Motor neuron (in vitro differentiated cells): ENCODE data around the gene CFAP97D1. TPM values are rescaled to one million over a fixed set of nuclear protein-coding genes. Genes with fewer than 3 reads are reported as not detected.
"Not testable (repeated sequence)": the region's sequence is repeated elsewhere in the genome, so short reads cannot be mapped to it uniquely, and the experiment has no call there.

ENCODE experiments used
- ATAC-seq, 8 experiments: fragments of 200-7000 bp; cut with Tn5 transposase; replicated peaks in 6 of 8; 2 replicates each; pipeline ENCODE4 v1.8.0; 2021; ENCODE audit warnings: mild to moderate bottlenecking in 8 of 8, moderate library complexity in 8 of 8
- H3K27ac ChIP-seq, 2 donors: fragments of 250-450 bp; sonication (Bioruptor Pico); 2 replicates each; pipeline ENCODE4 v1.9.0; 2021; ENCODE audit warnings: antibody characterized with exemption in 2 of 2, mild to moderate bottlenecking in 2 of 2, moderate library complexity in 1 of 2
- H3K4me1 ChIP-seq, 2 donors: fragments of 250-450 bp; sonication (Bioruptor Pico); replicated peaks in 1 of 2; 2 replicates each; pipeline ENCODE4 v1.6.1; 2021; ENCODE audit warnings: antibody characterized with exemption in 2 of 2, mild to moderate bottlenecking in 2 of 2, moderate library complexity in 1 of 2
- H3K4me3 ChIP-seq, 5 donors: fragments of 250-450 bp; sonication (Bioruptor Pico); 2 replicates each; pipeline ENCODE4 v1.9.0; 2021; ENCODE audit warnings: antibody characterized with exemption in 5 of 5, mild to moderate bottlenecking in 5 of 5, moderate library complexity in 4 of 5
- WGBS, 10 experiments: fragments of 450-650 bp; shearing (Covaris generic); methylation state at CpG; one replicate each; pipeline ENCODE4 v1.0.0; 2022; 5-methylcytosine and 5-hydroxymethylcytosine counted together
- in situ Hi-C, 9 experiments: fragments of 400-800 bp; cut with MboI; loops; one replicate each; pipeline ENCODE4 v1.15.0; 2021; ENCODE audit warnings: low sequenced_read_pairs in 9 of 9, low pct_unique_long_range_greater_than_20kb in 2 of 9; ENCODE audit not compliant: unreplicated experiment in 9 of 9
- total RNA-seq, 8 experiments: library from RNA; unstranded; fragments of 300-600 nt; gene quantifications; 2 replicates each; pipeline versions ENCODE4 v1.2.3 to v1.2.4, GENCODE V29; 2022

The CFAP97D1 gene
- total RNA-seq, 8 experiments from 2014 or later: 0.05 to 0.43 (median 0.14) TPM; not detected in 1

DNA sequence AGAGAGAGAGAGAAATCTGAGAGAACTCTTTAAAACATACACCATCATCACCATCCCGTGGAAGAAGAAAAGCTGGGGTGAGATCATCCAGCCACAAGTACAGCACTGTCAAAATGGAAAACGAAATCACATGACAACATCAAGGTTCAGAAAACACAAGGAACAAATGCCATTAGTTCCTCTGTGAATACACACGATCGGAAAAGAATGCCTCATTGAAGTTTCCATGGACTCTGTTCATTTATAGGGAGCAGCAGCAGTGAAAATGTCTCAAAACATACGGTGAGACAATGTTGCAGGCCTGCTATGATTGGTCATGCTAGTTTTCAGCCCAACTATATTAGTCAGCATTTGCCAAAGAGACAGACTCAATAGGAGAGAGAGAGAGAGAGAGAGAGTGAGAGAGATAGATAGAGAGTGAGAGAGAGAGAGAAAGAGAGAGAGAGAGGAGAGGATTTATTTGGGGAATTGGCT is 4.4 kb downstream of the CFAP97D1 start:
- H3K4me3 ChIP-seq: no peak overlapping the region
- 11 to 73% (median 51%) methylated on average over 2 to 5 of the region's 5 CpGs for WGBS, 10 experiments
- no peak overlapping the region for H3K27ac ChIP-seq
- peaks cover 7 to 16% of the 10 kb centered on the region in 2 donors for H3K4me1 ChIP-seq
- ATAC-seq: peak in 6 of 8 experiments; percentile 8 to 83 (median 77)
- in situ Hi-C loops: no loop called here

DNA sequence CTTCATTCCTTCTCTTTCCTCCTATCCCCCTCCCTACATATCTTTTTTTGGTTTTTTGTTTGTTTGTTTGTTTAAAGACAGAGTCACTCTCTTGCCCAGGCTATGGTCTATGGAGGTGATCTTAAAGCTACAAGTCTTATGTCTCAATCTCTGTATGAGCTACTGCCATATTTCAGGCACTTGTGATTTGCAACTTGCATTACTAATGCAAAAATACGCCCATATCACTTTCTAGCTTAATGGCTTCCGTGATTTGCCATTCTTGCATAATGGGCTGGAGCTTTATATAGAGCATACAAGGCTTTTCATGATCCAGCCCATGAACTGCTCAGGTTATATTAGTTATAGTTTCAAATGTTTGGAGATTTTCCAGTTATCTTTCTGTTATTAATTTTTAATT is 7.5 kb downstream of the CFAP97D1 start:
- peaks cover 17 to 19% of the 10 kb centered on the region in 2 donors for H3K4me1 ChIP-seq
- ATAC-seq: peak in 4 of 8 experiments; percentile 25 to 92 (median 90)
- H3K27ac ChIP-seq: no peak overlapping the region
- WGBS, 10 experiments: 0 to 100% (median 0%) methylated on average over 1 to 2 of the region's 2 CpGs; no CpG with 5 or more reads in 3 of the 10 experiments
- in situ Hi-C loops: no loop called here
- H3K4me3 ChIP-seq: no peak overlapping the region

DNA sequence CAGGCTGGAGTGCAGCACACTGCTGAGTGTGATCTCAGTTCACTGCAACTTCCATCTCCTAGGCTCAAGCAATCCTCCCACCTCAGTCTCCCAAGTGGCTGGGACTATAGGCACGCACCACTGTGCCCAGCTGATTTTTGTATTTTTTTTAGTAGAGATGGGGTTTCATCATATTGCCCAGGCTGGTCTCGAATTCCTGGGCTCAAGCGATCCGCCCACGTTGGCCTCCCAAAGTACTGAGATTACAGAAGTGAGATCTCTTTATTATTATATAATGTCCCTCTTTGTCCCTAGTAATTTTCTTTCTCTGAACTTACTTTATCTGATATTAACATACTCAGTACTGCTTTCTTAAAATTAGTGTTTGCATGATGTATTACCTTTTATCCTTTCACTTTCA is 8.3 kb downstream of the CFAP97D1 start:
- Histone ChIP-seq H3K4me3 (no peak overlapping the region), H3K27ac (no peak overlapping the region), H3K4me1 (peaks cover 17 to 19% of the 10 kb centered on the region in 2 donors)
- in situ Hi-C loops: no loop called here
- WGBS, 10 experiments: 60 to 100% (median 90%) methylated on average over 1 to 5 of the region's 5 CpGs
- ATAC-seq: no peak

DNA sequence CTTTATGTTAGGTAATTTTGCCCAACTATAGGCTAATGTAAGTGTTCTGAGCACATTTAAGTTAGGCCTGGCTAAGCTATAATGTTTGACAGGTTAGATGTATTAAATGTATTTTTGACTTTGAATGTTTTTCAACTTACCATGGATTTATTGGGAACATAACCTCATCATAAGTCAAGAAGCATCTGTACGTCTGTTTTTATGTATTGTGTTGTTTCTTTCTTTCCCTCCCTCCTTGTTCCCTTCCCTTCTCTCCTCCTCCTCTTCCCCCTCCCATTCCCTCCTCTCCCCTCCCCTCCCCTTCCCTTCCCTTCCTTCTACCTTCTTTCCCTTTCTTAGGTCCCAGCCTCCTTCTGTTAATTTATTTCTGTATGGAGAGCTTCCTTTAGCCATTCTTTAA is 9.2 kb downstream of the CFAP97D1 start:
- in situ Hi-C loops: no loop called here
- ATAC-seq: no peak
- Histone ChIP-seq H3K4me3 (no peak overlapping the region), H3K27ac (no peak overlapping the region), H3K4me1 (peaks cover 11 to 14% of the 10 kb centered on the region in 2 donors)
- WGBS, 10 experiments: 100% methylated on average over 1 of the region's 1 CpG; no CpG with 5 or more reads in 7 of the 10 experiments

GRCh38 chr17:43790311-43790940 is 10.2 kb downstream of the CFAP97D1 start:
- Histone ChIP-seq H3K4me1 (peaks cover 5 to 9% of the 10 kb centered on the region in 2 donors), H3K27ac (no peak overlapping the region), H3K4me3 (no peak overlapping the region)
- WGBS, 10 experiments: 40 to 94% (median 83%) methylated on average over 1 to 6 of the region's 14 CpGs; no CpG with 5 or more reads in 4 of the 10 experiments
- in situ Hi-C loops: no loop called here
- ATAC-seq: peak in 4 of 8 experiments; percentile 23 to 72 (median 34)

DNA sequence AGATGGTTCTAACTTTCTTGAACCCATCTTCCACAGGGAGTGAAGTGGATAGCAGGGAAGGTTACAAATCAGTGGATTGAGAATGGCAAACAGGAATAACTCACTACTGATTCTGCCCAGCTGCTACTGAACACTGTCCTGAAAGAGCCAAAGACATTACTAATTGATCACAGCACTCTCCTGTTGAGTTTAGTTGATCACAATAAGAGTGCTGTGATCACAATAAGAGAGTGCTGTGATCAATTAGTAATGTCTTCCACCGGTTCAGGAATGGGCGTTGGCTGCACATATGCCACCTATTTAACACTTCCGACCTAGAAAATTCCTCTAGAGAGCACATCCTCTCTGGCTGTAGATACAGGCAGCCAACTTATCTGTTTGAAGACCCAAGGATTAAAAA is 11.4 kb downstream of the CFAP97D1 start:
- in situ Hi-C loops: no loop called here
- ATAC-seq: peak; percentile 44 to 97 (median 96)
- Histone ChIP-seq H3K4me1 (peaks cover 5 to 9% of the 10 kb centered on the region in 2 donors), H3K4me3 (peak overlapping the region in 2 of 5 donors; percentile 7 to 10), H3K27ac (peak overlapping the region in 1 of 2 donors; percentile 6)
- 0 to 20% (median 4%) methylated on average over 1 to 3 of the region's 3 CpGs; no CpG with 5 or more reads in 3 of the 10 experiments for WGBS, 10 experiments

DNA sequence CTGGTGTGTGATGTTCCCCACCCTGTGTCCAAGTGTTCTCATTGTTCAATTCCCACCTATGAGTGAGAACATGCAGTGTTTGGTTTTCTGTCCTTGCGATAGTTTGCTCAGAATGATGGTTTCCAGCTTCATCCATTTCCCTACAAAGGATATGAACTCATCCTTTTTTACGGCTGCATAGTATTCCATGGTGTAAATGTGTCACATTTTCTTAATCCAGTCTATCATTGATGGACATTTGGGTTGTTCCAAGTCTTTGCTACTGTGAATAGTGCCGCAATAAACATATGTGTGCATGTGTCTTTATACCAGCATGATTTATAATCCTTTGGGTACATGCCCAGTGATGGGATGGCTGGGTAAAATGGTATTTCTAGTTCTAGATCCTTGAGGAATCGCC is 12.4 kb downstream of the CFAP97D1 start:
- H3K27ac ChIP-seq, ATAC-seq, in situ Hi-C loops, H3K4me1 ChIP-seq, H3K4me3 ChIP-seq: not testable (repeated sequence)
- 100% methylated on average over 1 to 2 of the region's 4 CpGs; no CpG with 5 or more reads in 8 of the 10 experiments for WGBS, 10 experiments

DNA sequence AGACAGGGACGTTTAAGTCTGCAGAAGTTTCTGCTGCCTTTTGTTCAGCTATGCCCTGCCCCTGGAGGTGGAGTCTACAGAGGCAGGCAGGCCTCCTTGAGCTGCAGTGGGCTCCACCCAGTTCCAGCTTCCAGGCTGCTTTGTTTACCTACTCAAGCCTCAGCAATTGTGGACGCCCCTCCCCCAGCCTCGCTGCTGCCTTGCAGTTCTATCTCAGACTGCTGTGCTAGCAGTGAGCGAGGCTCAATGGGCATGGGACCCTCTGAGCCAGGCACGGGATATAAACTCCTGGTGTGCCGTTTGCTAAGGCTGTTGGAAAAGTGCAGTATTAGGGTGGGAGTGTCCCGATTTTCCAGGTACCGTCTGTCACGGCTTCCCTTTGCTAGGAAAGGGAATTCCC is 17.8 kb downstream of the CFAP97D1 start:
- H3K27ac ChIP-seq, ATAC-seq, in situ Hi-C loops, H3K4me3 ChIP-seq: not testable (repeated sequence)
- WGBS, 10 experiments: 50 to 92% (median 80%) methylated on average over 1 to 4 of the region's 9 CpGs; no CpG with 5 or more reads in 7 of the 10 experiments
- peaks cover 0 to 14% of the 10 kb centered on the region in 2 donors for H3K4me1 ChIP-seq

DNA sequence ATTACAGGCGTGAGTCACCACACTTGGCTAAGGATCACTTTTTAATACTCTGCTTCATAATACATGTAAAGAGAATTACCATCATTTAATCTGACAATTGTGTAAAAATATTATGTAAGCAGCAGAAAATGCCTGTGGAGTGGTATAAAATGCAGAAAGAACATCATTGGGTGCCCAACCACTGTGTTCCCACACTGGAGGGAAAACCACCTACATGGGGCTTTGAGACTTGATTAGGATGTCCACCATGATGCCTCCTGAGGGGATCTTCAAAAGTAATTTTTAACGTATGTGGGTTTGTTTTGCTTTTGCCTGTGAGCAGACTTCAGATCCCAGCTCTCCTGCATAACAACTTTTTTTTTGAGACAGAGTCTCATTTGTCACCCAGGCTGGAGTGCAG is 18.8 kb downstream of the CFAP97D1 start:
- no peak overlapping the region for H3K4me3 ChIP-seq
- in situ Hi-C loops: no loop called here
- H3K4me1 ChIP-seq: peaks cover 0 to 14% of the 10 kb centered on the region in 2 donors
- H3K27ac ChIP-seq: no peak overlapping the region
- no peak for ATAC-seq
- whole genome bisulfite sequencing, 10 experiments: 88 to 100% (median 100%) methylated on average over 1 to 2 of the region's 2 CpGs; no CpG with 5 or more reads in 2 of the 10 experiments

- in situ Hi-C loops: no loop called here
- WGBS, 10 experiments: 50 to 100% (median 78%) methylated on average over 1 to 3 of the region's 3 CpGs
- no peak overlapping the region for H3K4me3 ChIP-seq
- peak in 5 of 8 experiments; percentile 71 to 97 (median 74) for ATAC-seq
- H3K27ac ChIP-seq: no peak overlapping the region
- peaks cover 0 to 14% of the 10 kb centered on the region in 2 donors for H3K4me1 ChIP-seq
Observed at GRCh38 chr17:43800736-43801135, 20.5 kb downstream of the CFAP97D1 start.

DNA sequence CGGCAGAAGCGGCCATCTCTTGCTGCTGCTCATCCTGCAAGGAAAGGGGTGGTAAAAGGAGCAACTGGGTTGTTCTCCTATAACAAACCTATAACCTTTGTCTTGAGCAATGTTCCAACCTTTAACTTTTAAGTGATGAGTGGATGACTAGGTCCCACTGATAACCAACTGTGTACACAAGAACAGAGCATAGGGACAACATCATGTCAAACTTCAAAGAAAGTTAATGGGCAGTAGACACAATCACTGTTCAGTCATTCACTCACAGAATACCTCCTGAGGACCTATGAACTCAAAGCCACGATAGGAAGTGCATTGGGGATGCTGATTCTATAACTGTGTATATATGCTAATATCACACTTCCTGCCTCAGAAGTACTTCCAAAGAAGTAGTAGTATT is 21.6 kb downstream of the CFAP97D1 start:
- 50 to 94% (median 65%) methylated on average over 1 to 2 of the region's 3 CpGs; no CpG with 5 or more reads in 4 of the 10 experiments for WGBS, 10 experiments
- H3K4me1 ChIP-seq: peaks cover 0 to 14% of the 10 kb centered on the region in 2 donors
- H3K27ac ChIP-seq: no peak overlapping the region
- no peak for ATAC-seq
- H3K4me3 ChIP-seq: no peak overlapping the region
- in situ Hi-C loops: no loop called here

GRCh38 chr17:43803758-43804157 is 23.5 kb downstream of the CFAP97D1 start:
- peaks cover 0 to 10% of the 10 kb centered on the region in 2 donors for H3K4me1 ChIP-seq
- 0 to 37% (median 17%) methylated on average over 1 to 4 of the region's 4 CpGs; no CpG with 5 or more reads in 6 of the 10 experiments for WGBS, 10 experiments
- ATAC-seq: no peak
- no peak overlapping the region for H3K4me3 ChIP-seq
- in situ Hi-C loops: no loop called here
- H3K27ac ChIP-seq: no peak overlapping the region

DNA sequence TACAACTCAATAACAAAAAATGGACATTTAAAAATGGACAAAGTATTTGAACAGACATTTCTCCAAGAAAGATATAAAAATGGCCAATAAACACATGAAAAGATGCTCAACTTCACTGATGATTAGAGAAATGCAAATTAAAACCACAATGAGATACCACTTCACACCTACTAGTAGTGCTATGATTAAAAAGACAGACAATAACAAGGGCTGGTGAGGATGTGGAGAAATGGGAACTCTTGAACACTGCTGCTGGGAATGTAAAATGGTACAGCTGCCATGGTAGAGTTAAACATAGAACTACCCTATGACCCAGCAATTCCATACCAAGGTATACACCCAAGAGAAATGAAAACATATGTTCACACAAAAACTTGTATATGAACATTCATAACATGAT is 24.9 kb downstream of the CFAP97D1 start:
- peaks cover 0 to 10% of the 10 kb centered on the region in 2 donors for H3K4me1 ChIP-seq
- ATAC-seq: no peak
- H3K27ac ChIP-seq: no peak overlapping the region
- H3K4me3 ChIP-seq: no peak overlapping the region
- in situ Hi-C loops: no loop called here

DNA sequence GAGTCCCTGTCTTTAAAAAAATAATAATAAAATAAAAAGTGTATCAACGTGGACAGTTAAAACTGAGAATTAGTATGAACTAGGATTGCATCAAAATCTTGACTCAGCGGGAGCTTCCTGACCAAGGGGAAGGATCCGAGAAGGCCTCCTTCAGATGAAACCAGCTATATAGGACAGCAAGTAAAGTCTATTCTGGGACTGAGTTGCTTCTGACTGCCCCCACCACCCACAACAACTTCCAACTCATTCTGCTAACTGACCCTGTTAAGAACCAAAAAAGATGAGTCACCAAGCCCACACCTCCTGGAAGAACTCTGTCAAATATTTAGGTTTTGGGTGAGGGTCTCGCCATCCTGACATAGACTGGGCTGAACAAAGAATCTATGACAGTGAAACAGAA is 27.8 kb downstream of the CFAP97D1 start:
- Histone ChIP-seq H3K4me3 (no peak overlapping the region), H3K27ac (no peak overlapping the region), H3K4me1 (no peaks in the 10 kb centered on the region)
- 83 to 100% (median 95%) methylated on average over 1 to 4 of the region's 4 CpGs for WGBS, 10 experiments
- ATAC-seq: no peak
- in situ Hi-C loops: no loop called here
